Esophagus squamous epithelium (tissue), 5 donors: ENCODE measurements around the gene DNAJB8. TPM values are rescaled to one million over a fixed set of nuclear protein-coding genes. Genes with fewer than 3 reads are reported as not detected.
A peak's percentile ranks its signal among the peaks of the same experiment; 100 is the strongest.

Experiments used
- DNase-seq: peaks from one replicate; lab custom pipeline; 2025; lab: John Stamatoyannopoulos, UW
- H3K27ac ChIP-seq, 4 donors: fragments of 200-600 bp; sonication (generic); one replicate each; pipeline ENCODE4 v1.5.1; 2016 to 2019; ENCODE audit warnings: mild to moderate bottlenecking in 1 of 4
- H3K27me3 ChIP-seq, 4 donors: fragments of 200-600 bp; sonication (generic); 1 replicate in 3 of 4; 2 replicates in 1 of 4; pipeline versions ENCODE4 v1.5.1 to v1.6.0; 2017 to 2021; ENCODE audit warnings: antibody characterized with exemption in 1 of 4
- H3K36me3 ChIP-seq, 3 donors: fragments of 200-600 bp; sonication (generic); one replicate each; pipeline ENCODE4 v1.5.1; 2016 to 2019
- H3K4me1 ChIP-seq, 3 donors: fragments of 200-600 bp; sonication (generic); one replicate each; pipeline ENCODE4 v1.5.1; 2017 to 2019
- H3K4me3 ChIP-seq, 4 donors: fragments of 200-600 bp; sonication (generic); 1 replicate in 3 of 4; 2 replicates in 1 of 4; pipeline ENCODE4 v1.5.1; 2016 to 2019; ENCODE audit warnings: mild to moderate bottlenecking in 2 of 4, moderate library complexity in 1 of 4
- H3K9me3 ChIP-seq, 3 donors: fragments of 200-600 bp; sonication (generic); one replicate each; pipeline ENCODE4 v1.5.1; 2016 to 2019
- POLR2A ChIP-seq, 4 donors: fragments of 450-650 bp; IDR thresholded peaks; one replicate each; pipeline ENCODE4 v1.6.1; 2017; ENCODE audit warnings: antibody characterized with exemption in 4 of 4, mild to moderate bottlenecking in 4 of 4, moderate library complexity in 3 of 4
- WGBS, 2 donors: methylation state at CpG; one replicate each; pipeline ENCODE4 v1.1.5; 2018; 5-methylcytosine and 5-hydroxymethylcytosine counted together
- intact Hi-C: fragments of 100-400 bp; cut with DNase I; formaldehyde crosslinking; loops from one replicate; pipeline ENCODE4 v1.15.0; 2022
- total RNA-seq, 4 donors: library from RNA; depleted of rRNA; stranded (reverse); fragments of >200 nt; gene quantifications; one replicate each; pipeline ENCODE4 v1.1.0, GENCODE V29; 2016
- TF ChIP-seq, protein P1 (sequence below), 6 experiments: fragments of 450-650 bp in 4 of 6; fragments of 200-600 bp in 2 of 6; sonication (generic) in 2 of 6; IDR thresholded peaks; one replicate each; pipeline ENCODE4 v1.5.1; 2016 to 2019; ENCODE audit warnings: antibody characterized with exemption in 6 of 6, mild to moderate bottlenecking in 4 of 6, moderate library complexity in 4 of 6
- donor health status: DM: yes; HTN: yes; CAD: no.

DNAJB8 gene
- total RNA-seq, 4 donors from 2014 or later = not detected

DNA sequence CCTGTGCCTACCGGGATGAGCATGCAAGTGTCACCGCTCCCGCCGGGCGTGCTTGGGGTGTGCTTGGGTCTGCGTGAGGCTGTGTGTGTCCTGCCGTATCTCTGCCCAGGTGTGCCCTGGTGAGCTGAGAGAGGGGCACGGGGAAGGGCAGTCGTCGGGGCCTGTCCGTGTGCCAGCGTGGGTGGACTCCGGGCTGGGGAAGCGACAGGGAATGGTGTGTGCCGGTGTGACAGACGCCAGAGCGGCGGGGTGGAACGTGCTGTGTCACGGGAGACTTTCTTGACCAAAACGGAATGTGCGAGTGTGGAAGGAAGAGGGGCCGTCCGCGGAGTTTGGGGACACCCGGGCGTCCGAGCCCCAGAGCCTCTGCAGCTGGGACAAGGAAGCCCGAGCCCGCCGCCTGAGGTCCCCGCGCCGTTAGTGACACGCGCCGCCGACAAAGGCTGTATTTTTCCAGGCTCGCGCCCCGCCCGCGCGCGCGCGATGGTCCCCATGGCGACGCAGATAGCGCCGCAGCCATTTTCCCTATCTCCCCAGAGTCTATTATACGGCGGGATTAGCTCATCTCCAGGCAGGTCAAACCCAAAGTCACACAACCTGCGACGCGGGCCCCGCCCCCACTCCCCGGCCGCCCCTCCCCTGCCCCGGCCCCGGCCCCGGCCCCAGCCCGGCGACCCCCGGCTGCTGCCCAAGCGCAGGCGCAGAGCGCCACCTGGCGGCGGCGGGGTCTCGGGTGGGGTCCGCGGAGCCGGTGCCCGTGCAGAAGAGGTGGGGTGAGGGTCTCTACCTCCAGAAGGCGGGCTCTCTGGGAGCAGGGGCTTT lies 30.8 kb upstream of the DNAJB8 start:
- peak overlapping the region; percentile 26 to 69 (median 47) for H3K4me3 ChIP-seq
- TF ChIP-seq POLR2A (IDR thresholded peaks at IDR 0.05) = no peak
- TF ChIP-seq, protein P1, sequence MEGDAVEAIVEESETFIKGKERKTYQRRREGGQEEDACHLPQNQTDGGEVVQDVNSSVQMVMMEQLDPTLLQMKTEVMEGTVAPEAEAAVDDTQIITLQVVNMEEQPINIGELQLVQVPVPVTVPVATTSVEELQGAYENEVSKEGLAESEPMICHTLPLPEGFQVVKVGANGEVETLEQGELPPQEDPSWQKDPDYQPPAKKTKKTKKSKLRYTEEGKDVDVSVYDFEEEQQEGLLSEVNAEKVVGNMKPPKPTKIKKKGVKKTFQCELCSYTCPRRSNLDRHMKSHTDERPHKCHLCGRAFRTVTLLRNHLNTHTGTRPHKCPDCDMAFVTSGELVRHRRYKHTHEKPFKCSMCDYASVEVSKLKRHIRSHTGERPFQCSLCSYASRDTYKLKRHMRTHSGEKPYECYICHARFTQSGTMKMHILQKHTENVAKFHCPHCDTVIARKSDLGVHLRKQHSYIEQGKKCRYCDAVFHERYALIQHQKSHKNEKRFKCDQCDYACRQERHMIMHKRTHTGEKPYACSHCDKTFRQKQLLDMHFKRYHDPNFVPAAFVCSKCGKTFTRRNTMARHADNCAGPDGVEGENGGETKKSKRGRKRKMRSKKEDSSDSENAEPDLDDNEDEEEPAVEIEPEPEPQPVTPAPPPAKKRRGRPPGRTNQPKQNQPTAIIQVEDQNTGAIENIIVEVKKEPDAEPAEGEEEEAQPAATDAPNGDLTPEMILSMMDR (IDR thresholded peaks at IDR 0.05) = peak; percentile 42 to 59 (median 46)
- peaks cover 9 to 42% (median 19%) of the 10 kb centered on the region in 3 donors for H3K4me1 ChIP-seq
- H3K27ac ChIP-seq = no peak overlapping the region
- H3K36me3 ChIP-seq = no peaks in the 10 kb centered on the region
- DNase-seq = no peak
- peaks cover 10 to 100% (median 28%) of the 10 kb centered on the region in 4 donors for H3K27me3 ChIP-seq
- no peaks in the 10 kb centered on the region for H3K9me3 ChIP-seq
- intact Hi-C loops = loop anchor here (5.0 to 10.0 kb wide), 2 partner anchors 70 to 403 kb away; no protein-coding TSS in a partner anchor
- 0% methylated on average over 1 of the region's 77 CpGs; no CpG with 5 or more reads in 1 of the 2 donors for WGBS, 2 donors

DNA sequence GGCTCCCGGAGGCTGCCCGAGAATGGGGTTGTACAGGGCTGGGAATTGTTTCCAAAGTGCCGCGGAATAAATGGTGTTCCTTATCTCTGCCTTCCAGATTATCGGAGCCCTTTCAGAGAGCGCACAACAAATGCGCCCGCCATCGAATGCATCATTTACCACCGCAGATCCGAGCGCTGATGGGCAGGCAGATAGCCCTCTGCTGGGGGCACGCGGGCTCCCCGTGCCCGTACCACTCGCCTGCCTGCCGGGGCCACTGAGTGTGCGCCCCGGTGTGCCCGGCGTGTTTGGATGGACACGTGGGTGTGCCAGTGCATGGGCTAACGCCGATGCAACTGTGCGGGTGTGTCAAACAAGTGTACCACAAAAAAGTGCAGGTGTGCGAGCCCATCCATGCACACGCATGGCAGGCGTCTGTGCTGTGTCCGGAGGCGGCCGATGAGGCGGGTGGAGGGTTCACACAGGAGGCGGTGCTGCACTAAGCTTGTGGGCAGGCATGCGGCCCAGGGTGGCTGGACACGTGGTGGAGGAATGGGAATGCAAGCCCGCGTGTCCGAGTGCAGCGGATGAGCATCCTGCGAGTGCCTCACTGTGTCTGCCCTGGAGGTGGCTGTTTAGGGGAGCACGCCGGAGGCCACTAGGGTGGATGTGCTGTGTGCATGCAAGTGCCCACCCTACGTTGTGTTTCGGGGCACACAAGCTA lies 30.1 kb upstream of the DNAJB8 start:
- no peak for DNase-seq
- Histone ChIP-seq H3K4me3 (peak overlapping the region in 2 of 4 donors; percentile 54 to 69), H3K27ac (no peak overlapping the region), H3K9me3 (no peaks in the 10 kb centered on the region), H3K4me1 (peaks cover 13 to 50% (median 22%) of the 10 kb centered on the region in 3 donors), H3K36me3 (no peaks in the 10 kb centered on the region), H3K27me3 (peaks cover 18 to 100% (median 35%) of the 10 kb centered on the region in 4 donors)
- intact Hi-C loops = loop anchor here (5.0 to 10.0 kb wide), 2 partner anchors 69 to 402 kb away; no protein-coding TSS in a partner anchor
- TF ChIP-seq, protein P1 (IDR thresholded peaks at IDR 0.05) = no peak
- no peak for TF ChIP-seq POLR2A (IDR thresholded peaks at IDR 0.05)
- 44 to 48% methylated on average over 17 to 34 of the region's 45 CpGs for WGBS, 2 donors

DNA sequence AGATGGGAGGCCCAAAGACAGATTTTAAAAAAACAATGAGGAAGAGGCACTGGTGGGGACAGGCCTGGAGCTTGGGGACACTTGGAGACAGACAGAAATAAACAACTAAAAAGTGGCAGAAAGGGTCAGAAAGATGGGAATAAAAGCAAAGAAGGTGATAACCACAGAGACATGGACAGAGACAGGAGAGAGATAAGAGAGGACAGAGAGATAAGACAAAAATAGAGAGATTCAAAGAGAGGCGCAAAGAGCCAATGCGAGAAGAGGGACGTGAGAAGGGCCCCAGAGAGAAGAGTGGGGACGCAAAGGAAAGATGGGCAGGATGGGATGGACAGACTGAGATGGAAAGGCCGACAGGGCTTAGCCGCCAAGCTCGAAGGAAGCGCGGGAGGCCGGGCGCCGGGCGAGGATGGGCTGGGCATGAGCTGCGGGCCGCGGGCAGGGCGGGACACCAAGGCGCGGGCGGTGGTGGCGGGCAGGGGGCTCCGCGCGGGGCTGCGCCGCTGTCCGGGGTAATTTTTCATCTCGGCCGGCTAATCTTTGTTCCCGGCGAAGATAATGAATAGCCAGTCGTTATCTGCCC lies 29.4 kb upstream of the DNAJB8 start:
- intact Hi-C loops = loop anchor here (5.0 to 10.0 kb wide), 2 partner anchors 69 to 401 kb away; no protein-coding TSS in a partner anchor
- Histone ChIP-seq H3K9me3 (no peaks in the 10 kb centered on the region), H3K27me3 (peaks cover 24 to 100% (median 39%) of the 10 kb centered on the region in 4 donors), H3K4me3 (no peak overlapping the region), H3K4me1 (peaks cover 13 to 56% (median 22%) of the 10 kb centered on the region in 3 donors), H3K36me3 (no peaks in the 10 kb centered on the region), H3K27ac (no peak overlapping the region)
- DNase-seq = no peak
- 49 to 53% methylated on average over 31 to 32 of the region's 32 CpGs for WGBS, 2 donors
- TF ChIP-seq, protein P1 (IDR thresholded peaks at IDR 0.05) = no peak
- TF ChIP-seq POLR2A (IDR thresholded peaks at IDR 0.05) = no peak

DNA sequence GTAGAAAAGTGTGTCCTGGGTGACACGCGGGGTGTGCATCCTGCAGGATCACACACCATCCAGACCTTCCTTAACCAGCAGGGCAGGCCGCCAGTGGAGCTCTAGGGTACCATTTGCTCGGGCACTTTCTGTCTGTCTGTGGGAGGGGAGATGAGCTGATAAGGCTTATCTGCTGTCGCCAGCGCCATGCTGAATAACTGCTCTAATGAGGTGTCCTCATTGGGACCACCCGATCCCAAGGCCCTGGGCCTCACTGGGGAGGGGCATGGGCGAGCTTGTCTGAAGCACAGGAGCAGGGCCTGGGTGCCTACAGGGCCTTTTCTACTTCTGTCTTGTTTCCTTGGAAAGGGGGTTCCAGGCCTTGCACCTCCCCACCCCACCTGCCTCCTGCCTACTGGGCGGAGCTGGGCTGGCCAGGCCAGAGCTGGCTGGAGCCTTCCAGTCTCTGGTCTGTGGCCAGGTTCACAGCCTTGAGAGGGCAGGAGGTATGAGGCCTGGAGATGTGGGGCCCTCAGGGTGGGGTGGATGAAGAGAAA lies 28.8 kb upstream of the DNAJB8 start:
- Histone ChIP-seq H3K36me3 (no peaks in the 10 kb centered on the region), H3K4me3 (no peak overlapping the region), H3K27ac (no peak overlapping the region), H3K27me3 (peaks cover 24 to 100% (median 44%) of the 10 kb centered on the region in 4 donors), H3K9me3 (no peaks in the 10 kb centered on the region), H3K4me1 (peaks cover 13 to 59% (median 22%) of the 10 kb centered on the region in 3 donors)
- TF ChIP-seq, protein P1 (IDR thresholded peaks at IDR 0.05) = no peak
- TF ChIP-seq POLR2A (IDR thresholded peaks at IDR 0.05) = no peak
- 81 to 90% methylated on average over 3 to 8 of the region's 9 CpGs for WGBS, 2 donors
- intact Hi-C loops = loop anchor here (5.0 to 10.0 kb wide), 2 partner anchors 68 to 401 kb away; no protein-coding TSS in a partner anchor
- DNase-seq = no peak
